ENCODE measurements around the gene SDC4.

SDC4 gene

DNA sequence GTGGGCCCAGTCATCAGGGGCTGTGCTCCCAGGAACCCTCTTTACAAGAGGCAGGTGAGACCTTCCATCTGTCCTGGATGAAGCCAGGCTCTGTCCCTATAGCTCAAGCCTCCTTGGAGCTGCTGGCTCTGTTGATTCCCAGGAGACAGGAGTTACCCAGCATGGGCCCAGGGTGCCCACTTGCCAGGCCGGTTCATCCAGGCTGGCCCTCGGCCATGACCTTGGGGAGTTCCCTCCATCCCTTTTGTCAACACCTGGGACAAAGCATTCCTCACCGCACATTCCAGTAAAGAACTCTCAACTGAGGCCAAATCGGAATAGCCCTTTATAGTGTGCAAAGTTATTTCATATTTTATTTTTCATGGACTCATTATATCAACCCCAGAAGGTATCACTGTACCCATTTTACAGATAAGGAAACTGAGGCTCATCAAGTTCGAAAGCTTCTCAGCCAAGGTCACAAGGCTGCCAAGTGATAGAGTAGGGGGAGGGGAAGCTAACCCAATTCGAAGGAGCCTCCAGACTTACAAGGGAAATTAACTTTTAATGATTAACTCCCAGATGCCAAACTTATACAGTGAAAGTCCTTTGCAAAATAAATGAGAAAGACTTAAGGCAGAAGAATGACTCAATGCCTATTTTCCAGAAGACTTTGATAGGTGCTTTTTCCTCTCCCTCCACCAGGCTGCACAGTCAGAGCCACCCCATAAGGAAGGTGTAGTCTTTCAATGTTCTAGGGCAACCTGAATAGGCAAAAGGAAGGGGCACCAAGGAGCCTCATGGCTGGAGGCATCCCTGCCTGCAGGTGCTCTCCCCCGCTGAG is 18.5 kb downstream of the SDC4 start:
- no peak for DNase-seq (ENCODE audit: low read depth, low spot score)
- TF ChIP-seq, protein P1, sequence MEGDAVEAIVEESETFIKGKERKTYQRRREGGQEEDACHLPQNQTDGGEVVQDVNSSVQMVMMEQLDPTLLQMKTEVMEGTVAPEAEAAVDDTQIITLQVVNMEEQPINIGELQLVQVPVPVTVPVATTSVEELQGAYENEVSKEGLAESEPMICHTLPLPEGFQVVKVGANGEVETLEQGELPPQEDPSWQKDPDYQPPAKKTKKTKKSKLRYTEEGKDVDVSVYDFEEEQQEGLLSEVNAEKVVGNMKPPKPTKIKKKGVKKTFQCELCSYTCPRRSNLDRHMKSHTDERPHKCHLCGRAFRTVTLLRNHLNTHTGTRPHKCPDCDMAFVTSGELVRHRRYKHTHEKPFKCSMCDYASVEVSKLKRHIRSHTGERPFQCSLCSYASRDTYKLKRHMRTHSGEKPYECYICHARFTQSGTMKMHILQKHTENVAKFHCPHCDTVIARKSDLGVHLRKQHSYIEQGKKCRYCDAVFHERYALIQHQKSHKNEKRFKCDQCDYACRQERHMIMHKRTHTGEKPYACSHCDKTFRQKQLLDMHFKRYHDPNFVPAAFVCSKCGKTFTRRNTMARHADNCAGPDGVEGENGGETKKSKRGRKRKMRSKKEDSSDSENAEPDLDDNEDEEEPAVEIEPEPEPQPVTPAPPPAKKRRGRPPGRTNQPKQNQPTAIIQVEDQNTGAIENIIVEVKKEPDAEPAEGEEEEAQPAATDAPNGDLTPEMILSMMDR (IDR thresholded peaks at IDR 0.05; ENCODE audit: low read depth, low read length), result no peak
- in situ Hi-C loops (cut with HindIII; ENCODE audit: low sequenced_read_pairs), result no loop called here
- no peak overlapping the region for H3K4me3 ChIP-seq (ENCODE audit: low read depth, low read length)

DNA sequence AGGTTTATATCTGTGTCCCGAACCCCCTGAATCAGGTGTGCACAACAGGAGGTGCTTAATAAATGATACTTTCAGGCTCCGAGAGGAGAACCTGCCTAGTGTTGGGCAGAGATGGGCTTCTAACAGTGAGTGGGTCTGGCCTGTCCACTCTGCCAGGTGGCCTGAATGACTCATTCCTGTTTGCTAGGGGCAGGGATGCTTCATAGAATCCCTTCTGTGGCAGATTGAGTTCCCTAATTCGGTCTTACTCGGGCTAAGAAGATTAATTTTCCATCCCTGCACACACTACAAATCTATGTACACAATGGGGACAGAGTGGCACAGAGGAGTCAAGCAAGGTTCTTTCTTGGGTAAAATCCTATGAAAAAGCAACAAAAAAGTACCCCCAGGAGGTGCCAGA is 19.8 kb downstream of the SDC4 start:
- no peak for DNase-seq (ENCODE audit: low read depth, low spot score)
- in situ Hi-C loops (cut with HindIII; ENCODE audit: low sequenced_read_pairs), result no loop called here
- H3K4me3 ChIP-seq (ENCODE audit: low read depth, low read length), result no peak overlapping the region
- TF ChIP-seq, protein P1 (IDR thresholded peaks at IDR 0.05; ENCODE audit: low read depth, low read length), result no peak

DNA sequence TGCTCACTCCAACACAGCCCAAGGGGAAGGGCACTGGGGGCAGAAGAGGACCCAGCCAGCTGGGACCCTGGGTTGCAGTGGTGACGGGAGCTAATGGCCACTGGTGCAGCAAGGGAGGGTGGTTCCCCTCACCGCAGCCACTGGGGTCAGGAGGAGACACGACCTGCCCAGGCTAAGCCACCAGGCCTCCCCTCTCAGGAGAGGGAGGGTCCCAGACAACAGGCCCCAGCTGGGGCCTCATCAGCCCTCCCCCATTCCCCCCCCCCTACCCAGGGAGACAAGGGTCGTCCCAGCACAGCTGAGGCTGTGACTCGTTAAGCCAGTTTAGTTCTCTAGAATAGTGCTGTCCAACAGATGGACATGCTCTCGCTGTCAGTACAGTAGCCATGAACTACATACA is 22.9 kb downstream of the SDC4 start:
- in situ Hi-C loops (cut with HindIII; ENCODE audit: low sequenced_read_pairs), result no loop called here
- no peak overlapping the region for H3K4me3 ChIP-seq (ENCODE audit: low read depth, low read length)
- no peak for DNase-seq (ENCODE audit: low read depth, low spot score)
- TF ChIP-seq, protein P1 (IDR thresholded peaks at IDR 0.05; ENCODE audit: low read depth, low read length), result no peak

DNA sequence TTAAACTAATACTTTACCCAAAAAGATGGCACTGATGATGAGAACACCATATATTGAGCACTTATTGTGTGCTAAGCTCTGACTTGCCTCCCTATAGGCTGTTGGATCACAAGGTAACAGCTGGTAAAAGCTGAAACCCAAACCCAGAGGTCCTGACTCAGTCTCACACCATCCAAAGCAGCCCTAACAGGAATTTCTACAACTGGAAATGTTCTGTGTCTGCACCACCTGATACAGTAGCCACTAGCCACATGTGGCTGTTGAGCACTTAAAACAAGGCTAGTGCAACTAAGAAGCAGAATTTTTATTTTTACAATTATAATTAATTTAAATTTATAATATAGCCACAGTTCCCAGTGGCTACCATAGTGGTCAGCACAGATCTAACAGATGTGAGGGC is 24.5 kb downstream of the SDC4 start:
- TF ChIP-seq, protein P1 (IDR thresholded peaks at IDR 0.05; ENCODE audit: low read depth, low read length), result no peak
- H3K4me3 ChIP-seq (ENCODE audit: low read depth, low read length), result no peak overlapping the region
- in situ Hi-C loops (cut with HindIII; ENCODE audit: low sequenced_read_pairs), result no loop called here
- no peak for DNase-seq (ENCODE audit: low read depth, low spot score)

DNA sequence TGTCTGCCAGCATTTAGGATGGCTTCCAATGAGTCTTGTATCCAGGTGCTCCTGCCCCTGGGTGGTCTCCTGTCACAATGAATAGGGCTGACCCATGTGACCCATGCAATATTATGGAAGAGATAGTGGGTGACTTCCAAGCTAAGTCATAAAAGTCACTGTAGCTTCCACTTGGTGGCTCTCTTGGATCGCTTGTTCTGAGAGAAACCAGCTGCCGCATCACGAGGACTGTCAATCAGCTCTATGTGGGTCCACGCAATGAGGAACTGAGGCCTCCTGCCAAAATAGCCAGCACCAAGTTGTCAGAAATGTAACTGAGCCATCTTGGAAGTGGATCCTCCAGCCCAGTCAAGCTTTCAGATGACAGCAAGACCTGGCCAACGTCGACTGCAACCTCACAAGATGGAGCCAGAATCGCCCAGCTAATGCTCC is 25.3 kb downstream of the SDC4 start:
- TF ChIP-seq, protein P1 (IDR thresholded peaks at IDR 0.05; ENCODE audit: low read depth, low read length), result peak; percentile 18
- no peak overlapping the region for H3K4me3 ChIP-seq (ENCODE audit: low read depth, low read length)
- no peak for DNase-seq (ENCODE audit: low read depth, low spot score)
- in situ Hi-C loops (cut with HindIII; ENCODE audit: low sequenced_read_pairs), result no loop called here

DNA sequence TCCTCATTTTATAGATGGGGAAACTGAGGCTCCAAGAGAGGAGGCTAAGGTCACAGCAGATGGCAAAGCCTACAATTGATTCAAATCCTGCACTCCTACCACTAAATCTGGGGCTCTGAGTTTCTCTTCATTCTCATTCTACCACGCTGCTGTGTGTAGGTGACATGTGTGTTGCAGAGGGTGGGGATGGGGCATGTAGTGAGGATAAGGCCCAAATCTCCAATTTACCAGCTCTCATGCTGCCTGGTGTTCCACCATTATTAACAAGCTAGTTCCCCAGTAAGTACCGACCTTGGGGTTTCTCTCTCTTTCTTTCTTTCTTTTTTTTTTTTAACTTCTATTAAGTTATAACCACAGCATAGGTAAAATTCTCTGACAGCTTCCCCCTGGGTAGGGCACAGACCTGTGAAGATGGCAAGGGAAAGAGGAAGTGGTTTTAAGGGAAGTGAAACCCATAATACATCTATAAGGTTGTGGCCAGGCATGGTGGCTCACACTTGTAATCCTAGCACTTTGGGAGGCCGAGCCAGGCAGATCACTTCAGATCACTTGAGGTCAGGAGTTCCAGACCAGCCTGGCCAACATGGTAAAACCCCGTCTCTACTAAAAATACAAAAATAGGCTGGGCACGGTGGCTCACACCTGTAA is 27.2 kb downstream of the SDC4 start:
- H3K4me3 ChIP-seq (ENCODE audit: low read depth, low read length), result no peak overlapping the region
- DNase-seq (ENCODE audit: low read depth, low spot score), result no peak
- in situ Hi-C loops (cut with HindIII; ENCODE audit: low sequenced_read_pairs), result no loop called here
- TF ChIP-seq, protein P1 (IDR thresholded peaks at IDR 0.05; ENCODE audit: low read depth, low read length), result no peak

All from astrocyte of the spinal cord (primary cell).